ENCODE results near the gene TNFRSF19.
"Not testable (repeated sequence)": the region's sequence is repeated elsewhere in the genome, so short reads cannot be mapped to it uniquely, and the experiment has no call there.

TNFRSF19 gene

GRCh38 chr13:23567906-23568460 is 2.2 kb upstream of the TNFRSF19 start:
- no peak for DNase-seq (ENCODE audit: low read depth)

- DNase-seq (ENCODE audit: low read depth), result no peak
Observed at GRCh38 chr13:23570921-23571315, 706 bp downstream of the TNFRSF19 start.

- no peak for DNase-seq (ENCODE audit: low read depth)
Observed at GRCh38 chr13:23571431-23571830, 1.2 kb downstream of the TNFRSF19 start.

- DNase-seq (ENCODE audit: low read depth), result no peak
Observed at GRCh38 chr13:23572836-23573235, 2.6 kb downstream of the TNFRSF19 start.

GRCh38 chr13:23574421-23575145 is 4.4 kb downstream of the TNFRSF19 start:
- no peak for DNase-seq (ENCODE audit: low read depth)

GRCh38 chr13:23575632-23576031 is 5.4 kb downstream of the TNFRSF19 start:
- no peak for DNase-seq (ENCODE audit: low read depth)

- DNase-seq (ENCODE audit: low read depth), result peak; percentile 29
Observed at GRCh38 chr13:23578411-23579071, 8.3 kb downstream of the TNFRSF19 start.

- DNase-seq (ENCODE audit: low read depth), result peak; percentile 84
Observed at GRCh38 chr13:23579072-23579895, 9.1 kb downstream of the TNFRSF19 start.

- DNase-seq (ENCODE audit: low read depth), result no peak
Observed at GRCh38 chr13:23579896-23580683, 9.9 kb downstream of the TNFRSF19 start.

- no peak for DNase-seq (ENCODE audit: low read depth)
Observed at GRCh38 chr13:23580684-23581060, 10.5 kb downstream of the TNFRSF19 start.

- DNase-seq (ENCODE audit: low read depth), result no peak
Observed at GRCh38 chr13:23583491-23583890, 13.3 kb downstream of the TNFRSF19 start.

- no peak for DNase-seq (ENCODE audit: low read depth)
Observed at GRCh38 chr13:23584275-23584674, 14.1 kb downstream of the TNFRSF19 start.

- DNase-seq (ENCODE audit: low read depth), result no peak
Observed at GRCh38 chr13:23586336-23586735, 16.1 kb downstream of the TNFRSF19 start.

GRCh38 chr13:23588666-23589065 is 18.5 kb downstream of the TNFRSF19 start:
- DNase-seq (ENCODE audit: low read depth), result no peak

GRCh38 chr13:23592596-23592995 is 22.4 kb downstream of the TNFRSF19 start:
- no peak for DNase-seq (ENCODE audit: low read depth)

GRCh38 chr13:23593148-23593547 is 22.9 kb downstream of the TNFRSF19 start:
- no peak for DNase-seq (ENCODE audit: low read depth)

- not testable (repeated sequence) for DNase-seq (ENCODE audit: low read depth)
Observed at GRCh38 chr13:23594290-23594689, 24.1 kb downstream of the TNFRSF19 start.

GRCh38 chr13:23598369-23598768 is 28.2 kb downstream of the TNFRSF19 start:
- DNase-seq (ENCODE audit: low read depth), result no peak

- no peak for DNase-seq (ENCODE audit: low read depth)
Observed at GRCh38 chr13:23599083-23599925, 29.1 kb downstream of the TNFRSF19 start.

GRCh38 chr13:23600100-23600499 is 29.9 kb downstream of the TNFRSF19 start:
- DNase-seq (ENCODE audit: low read depth), result no peak

- DNase-seq (ENCODE audit: low read depth), result no peak
Observed at GRCh38 chr13:23600534-23600933, 30.3 kb downstream of the TNFRSF19 start.

Data from stimulated activated CD8-positive, alpha-beta memory T cell treated with anti-CD3 and anti-CD28 coated beads, Interleukin-12 subunit alpha, Interleukin-12 subunit beta, amount 100 ng/mL, for 4 hours (primary cell).